ENCODE data around the gene PTPN21. TPM values are rescaled to one million over a fixed set of nuclear protein-coding genes. Genes with fewer than 3 reads are reported as not detected.
A peak's percentile ranks its signal among the peaks of the same experiment; 100 is the strongest.

Gene PTPN21
- 10 to 100 TPM; 16.8 to 47.8 TPM for total RNA-seq

DNA sequence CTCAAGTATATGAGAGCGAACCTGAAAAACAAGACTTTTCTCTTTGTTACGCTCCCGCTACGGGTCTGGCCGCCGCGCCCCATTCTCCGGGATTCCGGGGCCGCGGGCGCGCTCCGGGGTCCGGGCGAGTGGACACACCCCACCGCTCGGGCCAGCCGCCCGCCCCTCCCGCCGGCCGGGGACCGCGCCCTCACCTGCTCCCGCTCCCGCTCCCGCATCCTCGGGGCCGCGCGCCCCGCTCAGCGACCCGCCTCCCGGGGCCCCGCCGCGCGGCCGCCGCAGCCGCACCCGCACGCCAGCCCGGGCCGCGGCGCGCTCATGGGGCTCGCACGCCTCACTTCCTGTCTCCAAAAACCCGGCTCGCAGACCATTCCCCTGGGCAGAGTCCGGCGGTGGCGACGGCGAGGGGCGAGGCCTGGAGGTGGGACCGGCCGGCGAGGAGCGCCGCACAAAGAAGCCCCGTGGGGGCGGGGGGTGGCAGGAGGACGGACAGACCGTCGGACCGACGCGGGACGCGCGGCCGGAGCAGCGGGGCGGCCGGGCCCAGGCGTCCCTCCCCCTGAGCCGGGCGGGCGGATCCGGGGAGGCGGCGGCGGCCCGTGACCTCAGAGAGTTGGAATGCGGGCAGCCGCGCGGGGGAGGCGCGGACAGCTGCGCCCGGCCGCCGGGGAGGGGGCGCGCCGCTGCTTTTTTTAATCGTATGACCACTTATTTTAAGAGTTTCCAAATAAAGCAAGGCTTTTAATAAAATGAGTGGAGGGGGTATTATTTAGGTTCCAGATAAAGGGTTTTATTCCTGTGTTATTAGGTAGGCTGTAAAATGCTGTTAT is at the start of gene PTPN21:
Gene PTPN21, minus strand, starts transcription at position 551 of the 830 bp plus-strand sequence. CDS start 4,590 bp downstream, outside the sequence.
- intact Hi-C loops (cut with DNase I): loop anchor here (5.0 kb wide), 1 partner anchor 167 kb away; the partner anchor contains the start of gene SPATA7
- WGBS: 1% methylated on average over 74 of the region's 103 CpGs
- DNase-seq (ENCODE audit: low spot score): peak; percentile 70
- H3K9me3 ChIP-seq: no peaks in the 10 kb centered on the region
- peak within 1 kb of the TSS; percentile 80 to 90 for H3K27ac ChIP-seq
- H3K27me3 ChIP-seq (replicated peaks; ENCODE audit: insufficient read depth): no peaks in the 10 kb centered on the region
- H3K36me3 ChIP-seq: no peaks in the 10 kb centered on the region
- peaks cover 11% of the 10 kb centered on the region for H3K4me1 ChIP-seq (replicated peaks)
- peak within 1 kb of the TSS; percentile 72 to 75 for H3K4me3 ChIP-seq
- peak; percentile 30 for TF ChIP-seq POLR2A (IDR thresholded peaks at IDR 0.05)
- no peak for TF ChIP-seq POLR2AphosphoS5 (IDR thresholded peaks at IDR 0.05)

GRCh38 chr14:88604212-88604611 is 49.4 kb upstream of the PTPN21 start:
- Histone ChIP-seq H3K4me1 (replicated peaks) (no peaks in the 10 kb centered on the region), H3K4me3 (no peak overlapping the region), H3K27ac (no peak overlapping the region), H3K36me3 (peaks cover 0 to 6% of the 10 kb centered on the region in 2 donors), H3K27me3 (replicated peaks; ENCODE audit: insufficient read depth) (no peaks in the 10 kb centered on the region), H3K9me3 (no peaks in the 10 kb centered on the region)
- TF ChIP-seq POLR2A (IDR thresholded peaks at IDR 0.05) (no peak), POLR2AphosphoS5 (IDR thresholded peaks at IDR 0.05) (no peak)
- TF ChIP-seq, protein P1, sequence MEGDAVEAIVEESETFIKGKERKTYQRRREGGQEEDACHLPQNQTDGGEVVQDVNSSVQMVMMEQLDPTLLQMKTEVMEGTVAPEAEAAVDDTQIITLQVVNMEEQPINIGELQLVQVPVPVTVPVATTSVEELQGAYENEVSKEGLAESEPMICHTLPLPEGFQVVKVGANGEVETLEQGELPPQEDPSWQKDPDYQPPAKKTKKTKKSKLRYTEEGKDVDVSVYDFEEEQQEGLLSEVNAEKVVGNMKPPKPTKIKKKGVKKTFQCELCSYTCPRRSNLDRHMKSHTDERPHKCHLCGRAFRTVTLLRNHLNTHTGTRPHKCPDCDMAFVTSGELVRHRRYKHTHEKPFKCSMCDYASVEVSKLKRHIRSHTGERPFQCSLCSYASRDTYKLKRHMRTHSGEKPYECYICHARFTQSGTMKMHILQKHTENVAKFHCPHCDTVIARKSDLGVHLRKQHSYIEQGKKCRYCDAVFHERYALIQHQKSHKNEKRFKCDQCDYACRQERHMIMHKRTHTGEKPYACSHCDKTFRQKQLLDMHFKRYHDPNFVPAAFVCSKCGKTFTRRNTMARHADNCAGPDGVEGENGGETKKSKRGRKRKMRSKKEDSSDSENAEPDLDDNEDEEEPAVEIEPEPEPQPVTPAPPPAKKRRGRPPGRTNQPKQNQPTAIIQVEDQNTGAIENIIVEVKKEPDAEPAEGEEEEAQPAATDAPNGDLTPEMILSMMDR (IDR thresholded peaks at IDR 0.05): no peak
- intact Hi-C loops (cut with DNase I): no loop called here
- no peak for DNase-seq (ENCODE audit: low spot score)

GRCh38 chr14:88599761-88600439 is 45.1 kb upstream of the PTPN21 start:
- Histone ChIP-seq H3K4me1 (replicated peaks) (no peaks in the 10 kb centered on the region), H3K4me3 (no peak overlapping the region), H3K9me3 (no peaks in the 10 kb centered on the region), H3K27ac (no peak overlapping the region), H3K36me3 (no peaks in the 10 kb centered on the region), H3K27me3 (replicated peaks; ENCODE audit: insufficient read depth) (no peaks in the 10 kb centered on the region)
- WGBS: 80% methylated on average over 10 of the region's 10 CpGs
- DNase-seq (ENCODE audit: low spot score): no peak
- TF ChIP-seq POLR2AphosphoS5 (IDR thresholded peaks at IDR 0.05): no peak
- TF ChIP-seq, protein P1 (IDR thresholded peaks at IDR 0.05): no peak
- no peak for TF ChIP-seq POLR2A (IDR thresholded peaks at IDR 0.05)
- intact Hi-C loops (cut with DNase I): no loop called here

GRCh38 chr14:88599326-88599725 is 44.5 kb upstream of the PTPN21 start:
- H3K27ac ChIP-seq: no peak overlapping the region
- TF ChIP-seq POLR2A (IDR thresholded peaks at IDR 0.05) (no peak), POLR2AphosphoS5 (IDR thresholded peaks at IDR 0.05) (no peak)
- TF ChIP-seq, protein P1 (IDR thresholded peaks at IDR 0.05): no peak
- no peak overlapping the region for H3K4me3 ChIP-seq
- H3K4me1 ChIP-seq (replicated peaks): no peaks in the 10 kb centered on the region
- no peaks in the 10 kb centered on the region for H3K27me3 ChIP-seq (replicated peaks; ENCODE audit: insufficient read depth)
- no peaks in the 10 kb centered on the region for H3K9me3 ChIP-seq
- DNase-seq (ENCODE audit: low spot score): no peak
- intact Hi-C loops (cut with DNase I): no loop called here
- no peaks in the 10 kb centered on the region for H3K36me3 ChIP-seq
- 96% methylated on average over 8 of the region's 8 CpGs for WGBS

GRCh38 chr14:88598097-88598675 is 43.4 kb upstream of the PTPN21 start:
- intact Hi-C loops (cut with DNase I): no loop called here
- WGBS: 56% methylated on average over 2 of the region's 2 CpGs
- TF ChIP-seq, protein P1 (IDR thresholded peaks at IDR 0.05): no peak

More at GRCh38 chr14:88598097-88598675, 43.4 kb upstream of the PTPN21 start:
- no peaks in the 10 kb centered on the region for H3K27me3 ChIP-seq (replicated peaks; ENCODE audit: insufficient read depth)
- no peak for DNase-seq (ENCODE audit: low spot score)
- no peaks in the 10 kb centered on the region for H3K9me3 ChIP-seq
- no peaks in the 10 kb centered on the region for H3K4me1 ChIP-seq (replicated peaks)
- no peaks in the 10 kb centered on the region for H3K36me3 ChIP-seq
- H3K27ac ChIP-seq: no peak overlapping the region
- no peak overlapping the region for H3K4me3 ChIP-seq
